ENCODE measurements around the gene PIGK.

DNA sequence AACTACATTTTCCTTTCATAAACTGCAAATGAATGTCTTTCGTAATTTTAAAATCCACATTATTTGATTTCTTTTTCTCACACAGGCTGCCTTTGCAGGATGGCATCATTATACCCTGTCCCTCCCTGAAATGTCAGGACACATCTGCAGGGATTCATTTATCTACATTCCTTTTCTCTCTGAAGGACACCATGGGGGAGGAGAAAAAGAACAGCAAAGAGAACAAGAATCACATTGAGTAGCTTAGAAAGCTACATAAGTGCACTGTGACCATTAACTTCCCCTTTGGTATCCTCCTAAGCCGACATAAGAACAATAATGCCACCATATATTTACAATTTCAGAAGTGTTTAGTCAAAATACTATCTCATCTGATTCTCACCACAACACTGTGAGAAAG is 129.5 kb downstream of the PIGK start:
- TF ChIP-seq, protein P1, sequence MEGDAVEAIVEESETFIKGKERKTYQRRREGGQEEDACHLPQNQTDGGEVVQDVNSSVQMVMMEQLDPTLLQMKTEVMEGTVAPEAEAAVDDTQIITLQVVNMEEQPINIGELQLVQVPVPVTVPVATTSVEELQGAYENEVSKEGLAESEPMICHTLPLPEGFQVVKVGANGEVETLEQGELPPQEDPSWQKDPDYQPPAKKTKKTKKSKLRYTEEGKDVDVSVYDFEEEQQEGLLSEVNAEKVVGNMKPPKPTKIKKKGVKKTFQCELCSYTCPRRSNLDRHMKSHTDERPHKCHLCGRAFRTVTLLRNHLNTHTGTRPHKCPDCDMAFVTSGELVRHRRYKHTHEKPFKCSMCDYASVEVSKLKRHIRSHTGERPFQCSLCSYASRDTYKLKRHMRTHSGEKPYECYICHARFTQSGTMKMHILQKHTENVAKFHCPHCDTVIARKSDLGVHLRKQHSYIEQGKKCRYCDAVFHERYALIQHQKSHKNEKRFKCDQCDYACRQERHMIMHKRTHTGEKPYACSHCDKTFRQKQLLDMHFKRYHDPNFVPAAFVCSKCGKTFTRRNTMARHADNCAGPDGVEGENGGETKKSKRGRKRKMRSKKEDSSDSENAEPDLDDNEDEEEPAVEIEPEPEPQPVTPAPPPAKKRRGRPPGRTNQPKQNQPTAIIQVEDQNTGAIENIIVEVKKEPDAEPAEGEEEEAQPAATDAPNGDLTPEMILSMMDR (IDR thresholded peaks at IDR 0.05) = no peak
- no peak for TF ChIP-seq EP300 (IDR thresholded peaks at IDR 0.05)

Measured in tibial nerve (tissue), 4 donors.